ENCODE data around the gene PSMB8.

Gene PSMB8

DNA sequence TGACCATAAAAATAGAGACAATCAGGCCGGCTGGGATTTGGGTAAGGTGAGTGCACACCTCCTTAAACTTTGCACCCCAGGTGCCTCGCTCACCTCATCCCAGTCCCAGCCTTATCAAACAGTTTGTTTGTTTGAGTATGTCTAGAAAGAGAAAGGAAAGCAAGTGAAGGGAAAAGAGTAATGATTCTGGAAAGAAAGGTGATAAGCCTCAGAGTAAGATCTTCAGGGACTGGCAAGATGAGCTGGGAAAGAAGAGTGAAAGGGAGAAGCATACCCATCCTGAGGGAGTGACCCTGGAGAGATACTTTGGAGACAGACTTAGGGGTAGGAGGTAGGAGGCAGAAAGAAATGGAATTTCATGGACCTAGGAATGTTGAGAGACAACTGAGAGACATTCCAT lies 7.0 kb downstream of the PSMB8 start:
- Histone ChIP-seq H3K9me3 (ENCODE audit: control insufficient read depth, insufficient read depth, low read length) (no peaks in the 10 kb centered on the region), H3K27ac (ENCODE audit: low read depth, low read length) (no peak overlapping the region), H3F3A (ENCODE audit: control insufficient read depth, insufficient read depth) (no peaks in the 10 kb centered on the region), H3K9me2 (replicated peaks; ENCODE audit: control insufficient read depth, low read length) (no peaks in the 10 kb centered on the region), H3K4me1 (ENCODE audit: control insufficient read depth, low read length) (peaks cover 22% of the 10 kb centered on the region), H3K4me3 (ENCODE audit: low read length) (peak overlapping the region; percentile 74), H3K79me2 (ENCODE audit: control insufficient read depth, low read length) (peaks cover 17% of the 10 kb centered on the region), H3K4me2 (ENCODE audit: low read length) (peak overlapping the region; percentile 75), H3K36me3 (ENCODE audit: control insufficient read depth, low read length) (peaks cover 59% of the 10 kb centered on the region), H3K27me3 (ENCODE audit: control insufficient read depth, low read length) (no peaks in the 10 kb centered on the region), H4K20me1 (ENCODE audit: control insufficient read depth, insufficient read depth, low read depth, low read length) (no peaks in the 10 kb centered on the region)
- TF ChIP-seq EZH2phosphoT487 (IDR thresholded peaks at IDR 0.05; ENCODE audit: borderline replicate concordance, low read length), result no peak

GRCh38 chr6:32835167-32835893 lies 8.5 kb downstream of the PSMB8 start:
- no peaks in the 10 kb centered on the region for H3F3A ChIP-seq (ENCODE audit: control insufficient read depth, insufficient read depth)
- peaks cover 17% of the 10 kb centered on the region for H3K79me2 ChIP-seq (ENCODE audit: control insufficient read depth, low read length)
- peaks cover 22% of the 10 kb centered on the region for H3K4me1 ChIP-seq (ENCODE audit: control insufficient read depth, low read length)
- no peak overlapping the region for H3K27ac ChIP-seq (ENCODE audit: low read depth, low read length)
- no peak overlapping the region for H3K4me3 ChIP-seq (ENCODE audit: low read length)
- H3K9me2 ChIP-seq (replicated peaks; ENCODE audit: control insufficient read depth, low read length), result no peaks in the 10 kb centered on the region
- no peaks in the 10 kb centered on the region for H4K20me1 ChIP-seq (ENCODE audit: control insufficient read depth, insufficient read depth, low read depth, low read length)
- no peak for TF ChIP-seq CTCF (IDR thresholded peaks at IDR 0.05; ENCODE audit: low read depth, low read length, poor library complexity, severe bottlenecking)
- TF ChIP-seq EZH2phosphoT487 (IDR thresholded peaks at IDR 0.05; ENCODE audit: borderline replicate concordance, low read length), result no peak
- peaks cover 60% of the 10 kb centered on the region for H3K36me3 ChIP-seq (ENCODE audit: control insufficient read depth, low read length)
- no peaks in the 10 kb centered on the region for H3K27me3 ChIP-seq (ENCODE audit: control insufficient read depth, low read length)
- H3K9me3 ChIP-seq (ENCODE audit: control insufficient read depth, insufficient read depth, low read length), result no peaks in the 10 kb centered on the region
- no peak overlapping the region for H3K4me2 ChIP-seq (ENCODE audit: low read length)

GRCh38 chr6:32833664-32834063 lies 10.2 kb downstream of the PSMB8 start:
- Histone ChIP-seq H3K9me3 (ENCODE audit: control insufficient read depth, insufficient read depth, low read length) (no peaks in the 10 kb centered on the region), H3K27me3 (ENCODE audit: control insufficient read depth, low read length) (no peaks in the 10 kb centered on the region), H3K36me3 (ENCODE audit: control insufficient read depth, low read length) (peaks cover 75% of the 10 kb centered on the region), H3K4me1 (ENCODE audit: control insufficient read depth, low read length) (peaks cover 18% of the 10 kb centered on the region), H3F3A (ENCODE audit: control insufficient read depth, insufficient read depth) (no peaks in the 10 kb centered on the region), H3K27ac (ENCODE audit: low read depth, low read length) (no peak overlapping the region), H4K20me1 (ENCODE audit: control insufficient read depth, insufficient read depth, low read depth, low read length) (no peaks in the 10 kb centered on the region), H3K79me2 (ENCODE audit: control insufficient read depth, low read length) (peaks cover 17% of the 10 kb centered on the region), H3K9me2 (replicated peaks; ENCODE audit: control insufficient read depth, low read length) (no peaks in the 10 kb centered on the region), H3K4me3 (ENCODE audit: low read length) (no peak overlapping the region), H3K4me2 (ENCODE audit: low read length) (no peak overlapping the region)
- TF ChIP-seq CTCF (IDR thresholded peaks at IDR 0.05; ENCODE audit: low read depth, low read length, poor library complexity, severe bottlenecking) (no peak), EZH2phosphoT487 (IDR thresholded peaks at IDR 0.05; ENCODE audit: borderline replicate concordance, low read length) (no peak)

DNA sequence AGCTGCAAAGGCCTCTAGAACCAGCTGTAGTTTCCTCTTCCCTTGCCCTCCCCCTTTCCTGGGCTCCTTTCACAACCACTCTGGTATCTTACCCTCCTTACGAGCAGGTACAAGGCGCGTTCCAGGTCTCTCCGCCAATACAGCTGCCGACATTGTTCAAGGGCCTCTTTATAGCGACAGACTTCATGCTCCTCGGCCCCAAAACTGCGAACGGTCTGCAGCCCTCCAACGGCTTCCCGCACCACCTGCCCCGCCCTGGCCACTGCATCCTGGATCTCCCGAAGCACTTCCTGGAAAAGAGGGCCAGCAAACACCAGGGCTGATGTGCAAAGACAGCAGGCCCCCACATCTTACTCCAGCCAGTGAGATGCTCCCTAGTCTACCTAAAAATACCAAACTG lies 11.3 kb downstream of the PSMB8 start:
- TF ChIP-seq CTCF (IDR thresholded peaks at IDR 0.05; ENCODE audit: low read depth, low read length, poor library complexity, severe bottlenecking), result no peak
- TF ChIP-seq EZH2phosphoT487 (IDR thresholded peaks at IDR 0.05; ENCODE audit: borderline replicate concordance, low read length), result no peak
- Histone ChIP-seq H3K79me2 (ENCODE audit: control insufficient read depth, low read length) (peaks cover 11% of the 10 kb centered on the region), H3K27ac (ENCODE audit: low read depth, low read length) (no peak overlapping the region), H4K20me1 (ENCODE audit: control insufficient read depth, insufficient read depth, low read depth, low read length) (no peaks in the 10 kb centered on the region), H3K9me3 (ENCODE audit: control insufficient read depth, insufficient read depth, low read length) (no peaks in the 10 kb centered on the region), H3K36me3 (ENCODE audit: control insufficient read depth, low read length) (peaks cover 81% of the 10 kb centered on the region), H3K4me3 (ENCODE audit: low read length) (no peak overlapping the region), H3K9me2 (replicated peaks; ENCODE audit: control insufficient read depth, low read length) (no peaks in the 10 kb centered on the region), H3K4me1 (ENCODE audit: control insufficient read depth, low read length) (peaks cover 14% of the 10 kb centered on the region), H3K4me2 (ENCODE audit: low read length) (no peak overlapping the region), H3K27me3 (ENCODE audit: control insufficient read depth, low read length) (no peaks in the 10 kb centered on the region), H3F3A (ENCODE audit: control insufficient read depth, insufficient read depth) (no peaks in the 10 kb centered on the region)

Data from DOHH2 (cell line).